Measurements from ENCODE around the gene PLCH2.
A peak's percentile ranks its signal among the peaks of the same experiment; 100 is the strongest.

DNA sequence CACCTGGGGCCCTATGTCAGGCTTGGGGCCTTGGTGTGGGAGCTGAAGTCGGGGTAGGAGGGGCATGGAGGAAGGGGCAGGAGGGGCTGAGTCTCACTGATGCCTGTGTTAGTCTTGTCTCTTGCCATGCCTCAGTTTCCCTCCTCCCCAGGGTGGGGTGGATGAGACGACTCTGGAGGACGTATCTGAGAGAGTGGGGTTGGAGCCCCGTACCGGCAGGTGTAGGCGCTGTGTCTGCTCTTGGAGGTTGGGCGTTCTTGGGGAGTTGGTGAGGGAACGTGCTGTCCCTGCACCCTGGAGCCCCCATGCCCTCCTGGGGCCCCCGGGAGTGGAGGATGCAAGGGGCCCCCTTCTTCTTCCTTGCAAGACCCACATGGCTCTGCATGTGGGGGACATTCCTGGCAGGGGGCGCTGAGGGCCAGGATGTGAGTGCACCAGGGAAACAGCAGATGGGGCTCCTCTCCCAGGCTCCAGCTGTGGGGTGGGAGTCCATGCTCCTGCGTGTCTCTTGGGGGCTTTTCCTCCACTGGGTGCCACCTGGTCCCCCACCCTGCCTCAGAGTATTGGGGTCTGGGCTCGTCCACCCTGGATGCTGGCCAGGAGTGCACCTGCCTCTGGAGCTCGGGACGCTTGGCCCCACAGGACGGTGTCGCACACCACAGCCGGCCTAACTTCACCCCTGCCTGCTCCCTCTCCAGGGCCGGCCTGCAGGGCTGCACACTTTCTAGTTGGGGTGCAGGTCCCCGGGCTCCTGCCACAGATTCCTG, 78.7 kb downstream of the PLCH2 start:
- TF ChIP-seq EP300 (conservative IDR thresholded peaks at IDR 0.05; ENCODE audit: poor library complexity, severe bottlenecking) (no peak), CTCF (IDR thresholded peaks at IDR 0.05; ENCODE audit: poor library complexity, severe bottlenecking) (peak; percentile 52), MXI1 (conservative IDR thresholded peaks at IDR 0.05; ENCODE audit: poor library complexity, severe bottlenecking) (no peak), POLR2AphosphoS5 (IDR thresholded peaks at IDR 0.05) (no peak), EZH2 (IDR thresholded peaks at IDR 0.05; ENCODE audit: borderline replicate concordance, insufficient read depth, low read length, poor library complexity, severe bottlenecking) (no peak), TAF1 (IDR thresholded peaks at IDR 0.05; ENCODE audit: low read depth) (no peak), RAD21 (conservative IDR thresholded peaks at IDR 0.05) (peak; percentile 52), SMC3 (conservative IDR thresholded peaks at IDR 0.05; ENCODE audit: poor library complexity) (peak; percentile 54)
- TF ChIP-seq, protein P1, sequence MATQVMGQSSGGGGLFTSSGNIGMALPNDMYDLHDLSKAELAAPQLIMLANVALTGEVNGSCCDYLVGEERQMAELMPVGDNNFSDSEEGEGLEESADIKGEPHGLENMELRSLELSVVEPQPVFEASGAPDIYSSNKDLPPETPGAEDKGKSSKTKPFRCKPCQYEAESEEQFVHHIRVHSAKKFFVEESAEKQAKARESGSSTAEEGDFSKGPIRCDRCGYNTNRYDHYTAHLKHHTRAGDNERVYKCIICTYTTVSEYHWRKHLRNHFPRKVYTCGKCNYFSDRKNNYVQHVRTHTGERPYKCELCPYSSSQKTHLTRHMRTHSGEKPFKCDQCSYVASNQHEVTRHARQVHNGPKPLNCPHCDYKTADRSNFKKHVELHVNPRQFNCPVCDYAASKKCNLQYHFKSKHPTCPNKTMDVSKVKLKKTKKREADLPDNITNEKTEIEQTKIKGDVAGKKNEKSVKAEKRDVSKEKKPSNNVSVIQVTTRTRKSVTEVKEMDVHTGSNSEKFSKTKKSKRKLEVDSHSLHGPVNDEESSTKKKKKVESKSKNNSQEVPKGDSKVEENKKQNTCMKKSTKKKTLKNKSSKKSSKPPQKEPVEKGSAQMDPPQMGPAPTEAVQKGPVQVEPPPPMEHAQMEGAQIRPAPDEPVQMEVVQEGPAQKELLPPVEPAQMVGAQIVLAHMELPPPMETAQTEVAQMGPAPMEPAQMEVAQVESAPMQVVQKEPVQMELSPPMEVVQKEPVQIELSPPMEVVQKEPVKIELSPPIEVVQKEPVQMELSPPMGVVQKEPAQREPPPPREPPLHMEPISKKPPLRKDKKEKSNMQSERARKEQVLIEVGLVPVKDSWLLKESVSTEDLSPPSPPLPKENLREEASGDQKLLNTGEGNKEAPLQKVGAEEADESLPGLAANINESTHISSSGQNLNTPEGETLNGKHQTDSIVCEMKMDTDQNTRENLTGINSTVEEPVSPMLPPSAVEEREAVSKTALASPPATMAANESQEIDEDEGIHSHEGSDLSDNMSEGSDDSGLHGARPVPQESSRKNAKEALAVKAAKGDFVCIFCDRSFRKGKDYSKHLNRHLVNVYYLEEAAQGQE (IDR thresholded peaks at IDR 0.05; ENCODE audit: borderline replicate concordance): no peak
